ENCODE measurements around the gene ACTL9. TPM values are rescaled to one million over a fixed set of nuclear protein-coding genes. Genes with fewer than 3 reads are reported as not detected.

The ACTL9 gene
- total and polyA plus RNA-seq, 11 donors: not detected

GRCh38 chr19:8665468-8666213 lies 33.0 kb downstream of the ACTL9 start:
- Histone ChIP-seq H3K9me3 (no peaks in the 10 kb centered on the region), H3K4me3 (no peak overlapping the region), H3K27ac (no peak overlapping the region), H3K27me3 (peaks cover 0 to 44% (median 0%) of the 10 kb centered on the region in 9 donors), H3K4me1 (peaks cover 0 to 16% (median 0%) of the 10 kb centered on the region in 12 donors), H3K36me3 (no peaks in the 10 kb centered on the region)
- intact Hi-C loops (cut with DNase I): no loop called here
- TF ChIP-seq POLR2A (IDR thresholded peaks at IDR 0.05): no peak
- TF ChIP-seq CTCF (IDR thresholded peaks at IDR 0.05): no peak
- DNase-seq: no peak
- WGBS, 4 donors: 73 to 83% (median 79%) methylated on average over 3 of the region's 3 CpGs
- ATAC-seq: no peak

GRCh38 chr19:8664671-8665057 lies 33.9 kb downstream of the ACTL9 start:
- Histone ChIP-seq H3K4me1 (peaks cover 0 to 14% (median 0%) of the 10 kb centered on the region in 12 donors), H3K36me3 (no peaks in the 10 kb centered on the region), H3K4me3 (peak overlapping the region in 1 of 12 donors; percentile 17), H3K27me3 (peaks cover 0 to 44% (median 0%) of the 10 kb centered on the region in 9 donors), H3K9me3 (no peaks in the 10 kb centered on the region), H3K27ac (peak overlapping the region in 1 of 12 donors; percentile 2)
- intact Hi-C loops (cut with DNase I): no loop called here
- ATAC-seq: no peak
- no peak for DNase-seq
- no peak for TF ChIP-seq CTCF (IDR thresholded peaks at IDR 0.05)
- TF ChIP-seq POLR2A (IDR thresholded peaks at IDR 0.05): no peak
- WGBS, 4 donors: 53 to 79% (median 64%) methylated on average over 3 to 4 of the region's 4 CpGs

- Histone ChIP-seq H3K4me1 (peaks cover 0 to 14% (median 0%) of the 10 kb centered on the region in 12 donors), H3K4me3 (peak overlapping the region in 1 of 12 donors; percentile 17), H3K9me3 (no peaks in the 10 kb centered on the region), H3K27me3 (peaks cover 0 to 38% (median 3%) of the 10 kb centered on the region in 9 donors), H3K36me3 (no peaks in the 10 kb centered on the region), H3K27ac (peak overlapping the region in 1 of 12 donors; percentile 2)
- 28 to 47% (median 36%) methylated on average over 12 to 22 of the region's 22 CpGs for WGBS, 4 donors
- ATAC-seq (no peak), DNase-seq (no peak)
- no peak for TF ChIP-seq POLR2A (IDR thresholded peaks at IDR 0.05)
- TF ChIP-seq CTCF (IDR thresholded peaks at IDR 0.05): no peak
- intact Hi-C loops (cut with DNase I): no loop called here
Measured at GRCh38 chr19:8663920-8664670, 34.5 kb downstream of the ACTL9 start.

GRCh38 chr19:8662263-8662662 lies 36.3 kb downstream of the ACTL9 start:
- no peaks in the 10 kb centered on the region for H3K36me3 ChIP-seq
- H3K4me3 ChIP-seq: no peak overlapping the region
- no peaks in the 10 kb centered on the region for H3K9me3 ChIP-seq
- peaks cover 0 to 14% (median 0%) of the 10 kb centered on the region in 12 donors for H3K4me1 ChIP-seq
- H3K27me3 ChIP-seq: peaks cover 0 to 41% (median 6%) of the 10 kb centered on the region in 9 donors
- DNase-seq: no peak
- H3K27ac ChIP-seq: no peak overlapping the region
- WGBS, 4 donors: 66 to 87% (median 82%) methylated on average over 4 of the region's 4 CpGs
- TF ChIP-seq POLR2A (IDR thresholded peaks at IDR 0.05) (no peak), CTCF (IDR thresholded peaks at IDR 0.05) (no peak)
- ATAC-seq: no peak
- intact Hi-C loops (cut with DNase I): no loop called here
